Activated naive CD4-positive, alpha-beta T cell treated with anti-CD3 and anti-CD28 coated beads, Interleukin-2, amount 50 U/mL, for 24 hours (primary cell): ENCODE data around the gene CFAP221.

ENCODE experiments used
- H3K27ac Mint-ChIP-seq: one replicate; pipeline ENCODE4 v1.8.0; 2021; ENCODE audit warnings: mild to moderate bottlenecking, mixed read lengths
- H3K27me3 Mint-ChIP-seq: one replicate; pipeline ENCODE4 v1.8.0; 2021; ENCODE audit warnings: mixed read lengths
- H3K36me3 Mint-ChIP-seq: one replicate; pipeline ENCODE4 v1.8.0; 2021; ENCODE audit warnings: mixed read lengths
- H3K4me1 Mint-ChIP-seq: one replicate; pipeline ENCODE4 v1.8.0; 2021; ENCODE audit warnings: mixed read lengths
- H3K4me3 Mint-ChIP-seq: one replicate; pipeline ENCODE4 v1.8.0; 2021; ENCODE audit warnings: mild to moderate bottlenecking, mixed read lengths
- H3K9me3 Mint-ChIP-seq: one replicate; pipeline ENCODE4 v1.8.0; 2021; ENCODE audit warnings: mixed read lengths

CFAP221 gene

DNA sequence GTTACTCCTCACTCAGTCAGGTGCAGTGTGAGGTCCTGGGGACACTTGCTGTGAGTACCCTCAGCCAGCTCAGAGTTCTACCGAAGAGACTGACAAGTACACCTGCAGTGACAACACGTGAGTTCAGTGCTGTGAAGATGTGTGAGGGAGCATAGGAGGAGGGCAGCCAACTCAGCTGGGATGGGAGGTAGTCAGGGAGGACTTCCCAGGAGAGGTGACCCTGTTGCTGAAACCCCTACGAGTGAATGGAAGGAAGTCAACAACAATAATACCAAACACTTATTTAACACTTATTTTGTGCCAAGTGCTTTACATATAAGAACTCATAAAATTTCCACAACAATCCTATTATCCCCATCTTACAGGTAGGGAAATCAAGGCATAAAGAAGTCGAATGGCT is 145.0 kb downstream of the CFAP221 start:
- no peaks in the 10 kb centered on the region for H3K27me3 Mint-ChIP-seq
- peaks cover 6% of the 10 kb centered on the region for H3K36me3 Mint-ChIP-seq
- peaks cover 7% of the 10 kb centered on the region for H3K4me1 Mint-ChIP-seq
- H3K9me3 Mint-ChIP-seq: no peaks in the 10 kb centered on the region
- H3K27ac Mint-ChIP-seq: no peak overlapping the region
- no peak overlapping the region for H3K4me3 Mint-ChIP-seq

DNA sequence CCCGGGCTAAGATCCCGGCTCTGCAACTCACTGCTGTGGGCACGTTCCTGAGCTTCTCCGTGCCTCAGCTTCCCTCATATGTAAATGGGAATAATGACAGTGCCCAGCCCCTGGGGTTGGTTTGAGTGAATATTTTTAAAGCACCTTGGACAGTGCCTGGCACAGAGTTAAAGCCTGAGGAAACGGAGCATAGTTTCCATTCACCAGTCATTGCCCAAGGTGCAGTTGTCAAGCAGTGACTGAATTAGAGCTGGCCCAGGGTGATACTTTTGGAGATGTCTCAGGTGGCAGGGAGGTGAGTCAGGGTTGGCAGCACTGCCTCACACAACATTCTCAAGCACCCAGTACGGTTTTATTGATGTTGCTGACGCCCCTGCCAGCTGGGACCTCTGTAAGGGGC is 146.9 kb downstream of the CFAP221 start:
- Mint-ChIP-seq H3K4me1 (peaks cover 26% of the 10 kb centered on the region), H3K4me3 (no peak overlapping the region), H3K36me3 (peaks cover 6% of the 10 kb centered on the region), H3K27me3 (no peaks in the 10 kb centered on the region), H3K27ac (no peak overlapping the region), H3K9me3 (no peaks in the 10 kb centered on the region)

DNA sequence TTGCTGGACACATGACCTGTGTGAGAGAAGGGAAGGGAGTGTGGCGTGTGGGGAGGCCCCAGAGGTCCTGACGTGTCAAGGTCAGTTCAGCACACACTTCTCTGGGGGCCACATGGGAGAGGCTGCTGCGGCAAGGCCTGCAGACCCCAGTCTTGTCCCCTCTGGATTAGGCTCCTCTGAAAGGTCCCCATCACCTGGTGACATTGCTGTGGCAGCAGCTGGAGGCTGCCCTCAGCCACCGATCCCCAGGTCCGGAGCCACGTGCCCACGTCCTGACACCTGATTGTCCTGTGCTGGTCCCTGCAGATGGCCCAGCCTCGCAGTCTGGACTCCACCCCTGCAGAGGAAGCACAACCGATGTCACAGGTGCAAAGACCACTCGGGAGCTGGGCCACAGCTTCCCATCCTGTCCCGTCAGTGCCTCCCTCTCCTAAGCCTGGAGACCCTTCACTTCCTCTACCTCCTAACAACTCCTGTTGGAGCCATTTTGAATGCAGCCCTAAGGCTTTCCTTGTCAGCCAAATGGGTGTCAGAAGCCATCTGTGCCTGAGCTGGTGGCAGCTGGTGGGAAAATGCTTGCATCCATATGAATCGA is 147.5 kb downstream of the CFAP221 start:
- H3K4me3 Mint-ChIP-seq: no peak overlapping the region
- peaks cover 6% of the 10 kb centered on the region for H3K36me3 Mint-ChIP-seq
- H3K9me3 Mint-ChIP-seq: no peaks in the 10 kb centered on the region
- no peaks in the 10 kb centered on the region for H3K27me3 Mint-ChIP-seq
- H3K4me1 Mint-ChIP-seq: peaks cover 31% of the 10 kb centered on the region
- no peak overlapping the region for H3K27ac Mint-ChIP-seq

DNA sequence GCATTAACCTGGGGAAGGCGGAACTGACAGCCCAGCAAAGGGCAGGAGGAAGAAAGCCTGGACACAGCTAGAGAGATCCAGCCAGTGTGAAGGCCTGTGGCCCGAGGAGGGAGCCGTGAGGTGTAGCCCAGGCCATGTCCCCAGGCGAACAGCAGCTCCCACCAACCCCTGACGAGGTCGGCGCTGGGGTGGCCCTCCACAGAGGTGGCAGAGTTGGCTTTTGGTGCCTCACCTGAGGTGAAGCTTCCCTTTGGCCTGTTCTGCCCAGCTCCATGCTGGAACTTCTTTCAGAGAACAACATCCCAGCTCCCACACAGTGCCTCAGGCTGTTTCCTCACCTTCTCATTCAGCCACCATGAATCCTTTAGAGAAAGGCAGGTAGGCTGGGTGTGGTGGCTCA is 148.1 kb downstream of the CFAP221 start:
- Mint-ChIP-seq H3K36me3 (peaks cover 1% of the 10 kb centered on the region), H3K27ac (no peak overlapping the region), H3K9me3 (no peaks in the 10 kb centered on the region), H3K4me3 (no peak overlapping the region), H3K4me1 (peaks cover 37% of the 10 kb centered on the region), H3K27me3 (no peaks in the 10 kb centered on the region)

DNA sequence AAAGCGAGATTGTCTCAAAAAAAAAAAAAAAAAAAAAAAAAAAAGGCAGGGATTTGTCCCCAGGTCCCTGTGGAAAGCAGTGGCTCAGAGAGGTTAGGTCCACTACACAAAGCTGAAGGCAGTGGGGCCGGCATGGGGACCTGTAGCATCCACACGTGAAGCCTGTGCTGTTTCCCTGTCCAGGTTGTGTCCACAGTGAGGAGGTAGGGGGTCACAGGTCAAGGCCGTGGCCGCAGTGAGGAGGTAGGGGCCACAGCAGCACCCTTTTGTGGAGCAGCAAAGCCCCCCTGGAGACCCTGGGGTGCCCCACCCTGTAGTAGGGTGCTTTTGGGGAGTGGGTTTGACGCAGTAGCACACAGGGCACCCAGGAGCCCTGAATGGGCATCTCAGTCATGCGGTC is 148.7 kb downstream of the CFAP221 start:
- Mint-ChIP-seq H3K4me3 (no peak overlapping the region), H3K27me3 (no peaks in the 10 kb centered on the region), H3K27ac (no peak overlapping the region), H3K9me3 (no peaks in the 10 kb centered on the region), H3K4me1 (peaks cover 43% of the 10 kb centered on the region), H3K36me3 (peaks cover 1% of the 10 kb centered on the region)

DNA sequence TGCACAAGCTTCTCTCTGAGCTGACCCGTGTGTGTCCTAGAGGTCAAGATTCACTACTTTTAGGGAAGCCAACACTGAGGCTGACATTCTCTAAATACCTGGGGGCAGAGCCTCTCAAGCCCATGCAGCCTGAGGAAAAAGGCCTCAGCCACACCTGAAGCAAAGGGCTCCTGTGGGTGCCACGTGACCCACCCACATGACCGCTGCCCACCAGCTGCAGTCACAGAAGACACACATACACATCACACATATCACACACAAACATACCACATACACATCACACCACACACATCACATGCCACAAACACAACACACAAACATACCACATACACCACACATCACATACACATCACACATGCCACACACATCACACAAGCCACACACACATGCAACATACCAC is 149.3 kb downstream of the CFAP221 start:
- H3K9me3 Mint-ChIP-seq: no peaks in the 10 kb centered on the region
- H3K36me3 Mint-ChIP-seq: peaks cover 1% of the 10 kb centered on the region
- H3K27me3 Mint-ChIP-seq: no peaks in the 10 kb centered on the region
- H3K4me1 Mint-ChIP-seq: peaks cover 47% of the 10 kb centered on the region
- no peak overlapping the region for H3K4me3 Mint-ChIP-seq
- H3K27ac Mint-ChIP-seq: no peak overlapping the region

DNA sequence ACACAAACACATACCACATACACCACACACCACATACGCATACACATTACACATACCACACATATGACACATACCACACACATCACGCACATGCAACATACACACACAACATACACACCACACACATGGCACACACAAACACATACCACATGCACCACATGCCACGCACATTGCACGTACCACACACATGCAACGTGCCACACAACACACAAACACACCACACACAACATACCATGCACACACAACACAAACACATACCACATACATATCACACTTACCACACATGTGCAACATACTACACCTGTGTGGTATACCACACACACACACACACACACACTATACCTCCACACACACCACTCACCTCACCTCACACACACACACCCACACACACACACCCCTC is 149.7 kb downstream of the CFAP221 start:
- Mint-ChIP-seq H3K36me3 (peaks cover 1% of the 10 kb centered on the region), H3K27ac (no peak overlapping the region), H3K4me1 (peaks cover 49% of the 10 kb centered on the region), H3K9me3 (no peaks in the 10 kb centered on the region), H3K27me3 (no peaks in the 10 kb centered on the region), H3K4me3 (no peak overlapping the region)

DNA sequence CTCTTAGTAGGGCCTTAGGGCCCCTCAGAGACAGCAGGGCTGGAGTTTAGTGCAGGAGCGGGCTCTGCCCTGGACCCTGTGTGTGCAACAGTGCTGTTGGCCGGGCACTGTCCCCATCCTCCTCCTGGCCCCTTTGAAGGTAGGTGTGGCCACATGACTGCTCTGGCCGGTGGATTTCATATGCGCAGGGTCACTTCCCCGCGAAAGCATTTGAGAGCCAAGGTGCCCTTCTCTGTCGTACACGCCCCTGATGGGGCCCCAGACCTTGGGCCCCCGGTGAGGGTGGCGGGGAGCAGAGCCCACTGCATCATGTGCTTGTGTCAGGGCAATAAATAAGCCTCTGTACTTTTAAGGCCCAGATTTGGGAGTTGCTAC is 150.2 kb downstream of the CFAP221 start:
- Mint-ChIP-seq H3K27ac (no peak overlapping the region), H3K9me3 (no peaks in the 10 kb centered on the region), H3K4me3 (peak overlapping the region; percentile 77), H3K4me1 (peaks cover 51% of the 10 kb centered on the region), H3K27me3 (no peaks in the 10 kb centered on the region), H3K36me3 (peaks cover 1% of the 10 kb centered on the region)

DNA sequence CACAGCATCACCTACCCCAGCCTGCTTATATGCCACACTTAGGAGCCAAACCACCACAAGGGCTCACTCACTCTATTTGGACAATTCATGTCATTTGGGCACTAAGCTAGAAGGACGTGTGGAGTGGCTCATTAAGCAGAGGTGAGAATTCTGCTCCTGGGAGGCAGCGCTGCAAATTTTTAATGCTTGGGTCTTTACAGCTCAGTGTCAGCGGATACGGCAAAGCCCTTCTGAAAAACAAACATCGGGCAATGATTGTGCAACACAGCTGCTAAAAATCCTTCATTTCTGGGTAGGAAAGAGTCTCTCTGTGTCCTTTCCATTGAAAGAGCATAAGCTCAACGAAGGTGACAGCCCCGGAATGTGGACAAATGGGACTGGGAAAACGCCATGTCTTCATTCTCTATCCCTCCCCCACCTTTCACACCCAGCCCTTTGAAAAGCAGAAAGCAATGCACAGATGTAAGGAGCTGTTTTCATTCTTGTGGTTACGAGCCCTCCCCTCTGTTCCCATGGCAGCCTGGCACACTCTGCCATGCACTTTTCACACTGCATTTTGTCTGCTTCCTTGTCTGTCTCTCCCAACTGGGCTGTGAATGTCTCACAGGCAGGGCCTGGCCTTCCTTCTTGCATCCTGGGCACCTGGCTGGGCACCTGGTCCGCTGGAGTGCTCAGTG is 150.7 kb downstream of the CFAP221 start:
- peaks cover 51% of the 10 kb centered on the region for H3K4me1 Mint-ChIP-seq
- peaks cover 1% of the 10 kb centered on the region for H3K36me3 Mint-ChIP-seq
- H3K4me3 Mint-ChIP-seq: peak overlapping the region; percentile 77
- H3K9me3 Mint-ChIP-seq: no peaks in the 10 kb centered on the region
- H3K27me3 Mint-ChIP-seq: no peaks in the 10 kb centered on the region
- peak overlapping the region; percentile 31 for H3K27ac Mint-ChIP-seq

DNA sequence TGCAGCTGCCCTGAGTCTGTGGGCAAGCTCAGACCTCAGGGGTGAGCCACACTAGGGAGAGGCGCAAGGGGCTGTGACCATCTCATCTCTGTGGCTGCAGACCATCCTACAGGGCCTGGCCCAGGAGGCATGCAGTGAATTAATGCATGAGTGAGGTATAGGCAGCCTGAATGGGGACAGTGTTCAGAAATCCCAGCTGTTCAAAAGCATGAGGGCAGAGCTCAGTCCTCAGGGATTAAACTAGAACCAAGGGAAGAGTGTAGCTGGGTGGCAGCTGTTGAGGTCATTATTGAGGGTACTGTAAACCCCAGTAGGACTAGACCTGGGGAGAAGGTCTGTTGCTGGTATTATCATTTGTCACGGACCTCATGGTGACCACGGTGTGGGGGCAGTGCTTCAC is 151.8 kb downstream of the CFAP221 start:
- Mint-ChIP-seq H3K4me3 (peak overlapping the region; percentile 77), H3K27ac (no peak overlapping the region), H3K4me1 (peaks cover 51% of the 10 kb centered on the region), H3K36me3 (no peaks in the 10 kb centered on the region), H3K27me3 (no peaks in the 10 kb centered on the region), H3K9me3 (no peaks in the 10 kb centered on the region)

DNA sequence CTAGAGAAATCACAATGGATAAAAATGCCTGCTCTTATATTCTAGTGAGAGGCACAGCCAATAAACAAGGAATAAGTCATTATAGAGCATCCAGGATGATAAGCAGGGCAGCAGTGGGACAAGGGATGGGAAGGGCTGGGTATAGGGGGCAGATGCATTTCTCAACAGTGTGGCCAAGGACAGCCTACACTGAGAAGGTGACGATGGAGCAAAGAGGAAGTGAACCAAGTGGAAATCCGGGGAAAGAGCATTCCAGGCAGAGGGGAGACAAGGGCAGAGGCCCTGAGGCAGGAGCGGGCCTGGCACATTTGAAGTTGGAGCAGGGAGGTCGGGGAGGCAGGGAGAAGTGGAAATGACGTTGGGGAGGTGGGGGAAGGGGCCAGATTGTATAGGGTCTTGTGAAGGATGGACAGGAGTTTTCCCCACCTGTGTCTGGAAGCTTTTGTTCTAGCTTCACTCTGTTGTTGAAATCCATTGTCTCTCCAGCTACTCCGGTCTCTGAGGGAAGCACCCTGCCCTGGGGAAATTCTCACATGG is 152.3 kb downstream of the CFAP221 start:
- peak overlapping the region; percentile 46 for H3K27ac Mint-ChIP-seq
- no peaks in the 10 kb centered on the region for H3K9me3 Mint-ChIP-seq
- H3K36me3 Mint-ChIP-seq: no peaks in the 10 kb centered on the region
- no peak overlapping the region for H3K4me3 Mint-ChIP-seq
- H3K4me1 Mint-ChIP-seq: peaks cover 51% of the 10 kb centered on the region
- no peaks in the 10 kb centered on the region for H3K27me3 Mint-ChIP-seq

DNA sequence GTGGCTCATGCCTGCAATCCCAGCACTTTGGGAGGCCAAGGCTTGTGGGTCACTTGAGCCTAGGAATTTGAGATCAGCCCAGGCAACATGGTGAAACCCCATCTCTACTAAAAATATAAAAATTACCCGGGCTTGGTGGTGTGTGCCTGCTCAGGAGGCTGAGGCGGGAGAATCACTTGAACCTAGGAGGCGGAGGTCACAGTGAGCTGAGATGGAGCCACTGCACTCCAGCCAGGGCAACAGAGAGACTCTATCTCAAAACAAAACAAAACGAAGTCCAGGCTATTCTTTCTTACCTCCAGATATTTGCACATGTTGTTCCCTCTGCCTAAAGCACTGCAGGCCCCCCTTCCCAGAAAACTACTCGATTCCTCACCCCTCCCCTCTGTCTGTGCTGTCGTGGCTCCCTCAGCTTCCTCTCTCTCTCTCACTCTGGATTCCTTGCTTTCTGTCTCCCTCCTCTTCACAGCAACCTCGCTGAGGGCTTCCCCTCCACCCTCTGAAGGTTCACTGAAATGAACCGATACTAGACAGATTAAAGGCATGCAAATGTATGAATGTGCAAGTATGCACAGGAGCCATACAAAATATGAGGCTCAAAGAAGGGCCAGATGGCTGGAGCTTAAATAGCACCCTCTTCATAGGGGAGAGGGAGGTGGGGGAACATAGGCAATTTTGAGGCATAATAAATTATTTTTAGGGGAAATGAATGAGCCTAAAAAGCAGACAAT is 153.2 kb downstream of the CFAP221 start:
- no peaks in the 10 kb centered on the region for H3K36me3 Mint-ChIP-seq
- peak overlapping the region; percentile 51 for H3K4me3 Mint-ChIP-seq
- peaks cover 51% of the 10 kb centered on the region for H3K4me1 Mint-ChIP-seq
- H3K27ac Mint-ChIP-seq: peak overlapping the region; percentile 0
- no peaks in the 10 kb centered on the region for H3K9me3 Mint-ChIP-seq
- H3K27me3 Mint-ChIP-seq: no peaks in the 10 kb centered on the region

DNA sequence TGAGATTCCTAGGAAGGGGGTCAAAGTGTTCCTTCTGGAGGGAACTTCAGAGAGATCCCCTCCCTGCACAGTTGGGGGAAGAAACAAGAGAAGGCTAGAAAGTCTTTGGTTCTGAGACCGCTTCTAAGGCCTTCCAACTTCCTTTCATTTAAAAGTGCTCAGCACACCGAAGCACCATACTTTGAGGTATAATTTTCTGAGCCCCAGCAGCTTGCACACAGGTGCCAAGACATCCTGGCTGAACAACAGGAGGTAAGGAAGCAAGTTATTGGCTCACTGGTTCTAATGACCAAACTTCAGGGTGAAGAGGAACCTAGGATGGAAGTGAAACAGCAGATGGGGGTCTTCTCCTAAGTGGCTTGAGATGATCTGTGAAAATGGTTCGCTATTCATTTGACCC is 154.0 kb downstream of the CFAP221 start:
- Mint-ChIP-seq H3K36me3 (no peaks in the 10 kb centered on the region), H3K9me3 (no peaks in the 10 kb centered on the region), H3K27ac (no peak overlapping the region), H3K4me1 (peaks cover 51% of the 10 kb centered on the region), H3K4me3 (no peak overlapping the region), H3K27me3 (no peaks in the 10 kb centered on the region)

DNA sequence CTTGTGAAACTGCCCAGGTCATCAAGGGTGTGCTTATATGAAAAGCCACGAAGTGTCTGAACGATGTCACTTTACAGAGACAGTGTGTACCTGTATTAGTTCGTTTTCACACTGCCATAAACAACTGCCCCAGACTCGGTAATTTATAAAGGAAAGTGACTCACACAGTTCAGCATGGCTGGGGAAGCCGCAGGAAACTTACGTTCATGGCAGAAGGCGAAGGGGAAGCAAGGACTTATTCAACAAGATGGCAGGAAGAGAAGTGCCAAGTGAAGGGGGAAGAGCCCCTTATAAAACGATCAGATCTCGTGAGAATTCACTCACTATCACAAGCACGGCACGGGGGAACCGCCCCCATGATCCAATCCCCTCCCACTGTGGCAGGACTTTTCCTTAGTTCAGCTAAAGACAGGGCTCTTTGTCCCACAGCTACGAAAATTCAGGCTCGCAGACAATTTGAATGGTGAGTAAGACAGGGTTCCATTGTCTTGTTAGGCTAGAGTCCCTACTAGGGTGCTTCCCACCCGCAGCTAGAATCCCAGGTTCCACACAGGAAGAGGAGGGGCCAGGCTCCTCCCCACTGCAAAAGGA is 154.9 kb downstream of the CFAP221 start:
- H3K4me3 Mint-ChIP-seq: no peak overlapping the region
- peaks cover 46% of the 10 kb centered on the region for H3K4me1 Mint-ChIP-seq
- H3K27ac Mint-ChIP-seq: peak overlapping the region; percentile 21
- no peaks in the 10 kb centered on the region for H3K9me3 Mint-ChIP-seq
- no peaks in the 10 kb centered on the region for H3K36me3 Mint-ChIP-seq
- H3K27me3 Mint-ChIP-seq: no peaks in the 10 kb centered on the region

DNA sequence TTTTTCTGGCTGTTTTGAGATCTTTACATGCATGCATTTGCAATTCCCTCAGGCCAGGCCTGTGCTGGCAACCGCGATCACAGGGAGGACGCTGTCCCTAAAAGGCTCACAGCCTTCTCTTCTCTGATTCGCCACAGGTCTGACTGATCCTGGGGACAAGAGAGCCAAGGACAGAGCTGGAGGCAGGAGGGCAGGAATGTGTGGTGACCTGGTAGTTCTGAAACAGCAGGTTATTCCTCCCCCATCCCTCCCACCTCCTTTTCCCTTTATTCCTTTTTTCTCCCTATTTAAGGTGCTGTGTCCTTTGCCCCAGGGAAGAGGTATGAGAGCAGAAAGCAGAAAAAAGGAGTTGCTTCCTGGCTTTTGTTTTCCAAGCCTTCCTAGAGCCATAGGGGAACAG is 156.6 kb downstream of the CFAP221 start:
- Mint-ChIP-seq H3K27ac (no peak overlapping the region), H3K4me1 (peaks cover 29% of the 10 kb centered on the region), H3K27me3 (no peaks in the 10 kb centered on the region), H3K36me3 (peaks cover 4% of the 10 kb centered on the region), H3K4me3 (no peak overlapping the region), H3K9me3 (no peaks in the 10 kb centered on the region)

DNA sequence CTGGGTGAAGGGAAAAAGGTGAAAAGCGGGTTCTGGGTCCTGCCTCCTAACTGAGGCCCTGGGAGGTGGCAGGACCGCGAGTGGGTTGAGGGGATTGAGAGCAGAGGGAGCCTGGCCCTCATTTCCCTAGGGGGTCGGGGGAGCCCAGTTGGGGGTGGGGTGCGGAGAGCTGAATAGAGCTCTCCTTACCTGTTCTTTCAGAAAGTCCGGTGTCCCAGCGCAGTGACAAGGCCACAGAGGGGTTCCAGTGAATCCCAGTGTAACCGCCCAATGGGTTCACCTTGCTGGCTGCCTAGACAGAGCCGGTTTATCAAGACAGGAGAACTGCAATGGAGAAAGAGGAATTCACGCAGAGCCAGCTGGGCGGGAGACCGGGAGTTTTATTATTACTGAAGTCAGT is 157.1 kb downstream of the CFAP221 start:
- Mint-ChIP-seq H3K9me3 (no peaks in the 10 kb centered on the region), H3K27ac (no peak overlapping the region), H3K27me3 (no peaks in the 10 kb centered on the region), H3K36me3 (peaks cover 4% of the 10 kb centered on the region), H3K4me1 (peaks cover 24% of the 10 kb centered on the region), H3K4me3 (no peak overlapping the region)
